Endodermal cell (in vitro differentiated cells): ENCODE measurements around the gene RND3. TPM values are rescaled to one million over a fixed set of nuclear protein-coding genes. Genes with fewer than 3 reads are reported as not detected.

Experiments
- DNase-seq: peaks from one replicate; pipeline ENCODE4 v3.0.0-alpha.2; 2017
- H3K27ac ChIP-seq: 2 replicates; pipeline ENCODE4 v1.5.1; 2013; ENCODE audit warnings: mild to moderate bottlenecking, low read depth, low read length, moderate library complexity
- H3K27me3 ChIP-seq: 2 replicates; pipeline ENCODE4 v1.6.1; 2013; ENCODE audit warnings: mild to moderate bottlenecking, low read length, moderate library complexity; ENCODE audit not compliant: insufficient read depth, control insufficient read depth, poor library complexity, severe bottlenecking
- H3K36me3 ChIP-seq: 2 replicates; pipeline ENCODE4 v1.7.0; 2013; ENCODE audit warnings: mild to moderate bottlenecking, low read length, moderate library complexity; ENCODE audit not compliant: control insufficient read depth, insufficient read depth
- H3K4me1 ChIP-seq: one replicate; pipeline ENCODE4 v1.7.0; 2013; ENCODE audit warnings: low read length; ENCODE audit not compliant: control insufficient read depth, insufficient read depth
- H3K4me3 ChIP-seq: 2 replicates; pipeline ENCODE4 v1.5.1; 2013; ENCODE audit warnings: mild to moderate bottlenecking, low read length, moderate library complexity
- H3K9ac ChIP-seq: 2 replicates; pipeline ENCODE4 v1.6.1; 2013; ENCODE audit warnings: mild to moderate bottlenecking, low read length, moderate library complexity; ENCODE audit not compliant: poor library complexity, severe bottlenecking; ENCODE audit errors: extremely low read depth
- H3K9me3 ChIP-seq: 2 replicates; pipeline ENCODE4 v1.6.1; 2013; ENCODE audit warnings: mild to moderate bottlenecking, low read length, moderate library complexity; ENCODE audit not compliant: control insufficient read depth
- H3K27ac Mint-ChIP-seq: 2 replicates; pipeline ENCODE4 v1.8.0; 2020; ENCODE audit warnings: mixed read lengths
- H3K27me3 Mint-ChIP-seq: 2 replicates; pipeline ENCODE4 v1.8.0; 2021; ENCODE audit warnings: mild to moderate bottlenecking, mixed read lengths; ENCODE audit not compliant: insufficient read depth
- H3K36me3 Mint-ChIP-seq: 2 replicates; pipeline ENCODE4 v1.8.0; 2020; ENCODE audit warnings: low read depth, mixed read lengths
- H3K4me1 Mint-ChIP-seq: 2 replicates; pipeline ENCODE4 v1.8.0; 2020; ENCODE audit warnings: mixed read lengths
- H3K4me3 Mint-ChIP-seq: 2 replicates; pipeline ENCODE4 v1.8.0; 2020; ENCODE audit warnings: mild to moderate bottlenecking, moderate library complexity, mixed read lengths
- H3K9me3 Mint-ChIP-seq: 2 replicates; pipeline ENCODE4 v1.8.0; 2020; ENCODE audit warnings: mild to moderate bottlenecking, mixed read lengths
- CTCF ChIP-seq: fragments of 200-600 bp; sonication (generic); conservative IDR thresholded peaks from 2 replicates; pipeline ENCODE4 v1.5.0; 2021; ENCODE audit warnings: antibody characterized with exemption, mild to moderate bottlenecking
- WGBS, 2 experiments: methylation state at CpG; one replicate each; pipeline versions ENCODE4 v1.1.5 to v1.1.7; 2013; ENCODE audit warnings: missing lambda C conversion rate in 2 of 2, mixed read lengths in 1 of 2; ENCODE audit not compliant: insufficient coverage in 1 of 2, insufficient read length in 1 of 2; 5-methylcytosine and 5-hydroxymethylcytosine counted together
- total RNA-seq, 2 donors: library from RNA; stranded (reverse); fragmentation: NEBNext Ultra II Directional in 1 of 2; extraction: Animal tissue kit (Norgen Biotek cat#: 25700) in 1 of 2; gene quantifications; 2 replicates in 1 of 2; 3 replicates in 1 of 2; pipeline ENCODE4 v1.2.1, GENCODE V29; 2021

RND3 gene
- total RNA-seq, 2 donors from 2014 or later, result 1.3 to 7.8 TPM

- Histone ChIP-seq H3K4me1 (peaks cover 3% of the 10 kb centered on the region), H3K36me3 (no peaks in the 10 kb centered on the region), H3K9ac (no peak overlapping the region), H3K27ac (no peak overlapping the region), H3K9me3 (no peaks in the 10 kb centered on the region), H3K4me3 (no peak overlapping the region), H3K27me3 (peaks cover 36% of the 10 kb centered on the region)
- H3K9me3 Mint-ChIP-seq, result no peaks in the 10 kb centered on the region
- DNase-seq, result no peak
- H3K27me3 Mint-ChIP-seq, result peaks cover 38% of the 10 kb centered on the region
- no peak overlapping the region for H3K4me3 Mint-ChIP-seq
- no peaks in the 10 kb centered on the region for H3K36me3 Mint-ChIP-seq
- WGBS, 2 experiments, result 88 to 89% methylated on average over 2 to 3 of the region's 3 CpGs
- no peak for TF ChIP-seq CTCF
- H3K4me1 Mint-ChIP-seq, result peaks cover 17% of the 10 kb centered on the region
- no peak overlapping the region for H3K27ac Mint-ChIP-seq
Observed at GRCh38 chr2:150484006-150484405, 3.5 kb downstream of the RND3 start.

GRCh38 chr2:150483532-150483931, 3.9 kb downstream of the RND3 start:
- H3K27ac Mint-ChIP-seq, result no peak overlapping the region
- TF ChIP-seq CTCF, result no peak
- no peak overlapping the region for H3K4me3 ChIP-seq
- 100% methylated on average over 1 of the region's 1 CpG; no CpG with 5 or more reads in 1 of the 2 experiments for WGBS, 2 experiments
- H3K9ac ChIP-seq, result no peak overlapping the region
- no peak overlapping the region for H3K27ac ChIP-seq
- H3K4me1 ChIP-seq, result no peaks in the 10 kb centered on the region
- no peak overlapping the region for H3K4me3 Mint-ChIP-seq
- H3K4me1 Mint-ChIP-seq, result peaks cover 13% of the 10 kb centered on the region
- H3K9me3 Mint-ChIP-seq, result no peaks in the 10 kb centered on the region
- H3K27me3 Mint-ChIP-seq, result peaks cover 38% of the 10 kb centered on the region
- no peaks in the 10 kb centered on the region for H3K36me3 Mint-ChIP-seq
- H3K27me3 ChIP-seq, result peaks cover 36% of the 10 kb centered on the region
- no peak for DNase-seq
- no peaks in the 10 kb centered on the region for H3K36me3 ChIP-seq
- no peaks in the 10 kb centered on the region for H3K9me3 ChIP-seq

- peaks cover 15% of the 10 kb centered on the region for H3K4me1 Mint-ChIP-seq
- Histone ChIP-seq H3K4me1 (no peaks in the 10 kb centered on the region), H3K36me3 (no peaks in the 10 kb centered on the region), H3K9ac (no peak overlapping the region), H3K9me3 (no peaks in the 10 kb centered on the region), H3K27ac (no peak overlapping the region), H3K27me3 (peaks cover 36% of the 10 kb centered on the region), H3K4me3 (no peak overlapping the region)
- WGBS, 2 experiments, result 93 to 94% methylated on average over 2 to 4 of the region's 6 CpGs
- no peak for TF ChIP-seq CTCF
- no peak overlapping the region for H3K27ac Mint-ChIP-seq
- H3K4me3 Mint-ChIP-seq, result no peak overlapping the region
- DNase-seq, result no peak
- H3K27me3 Mint-ChIP-seq, result peaks cover 38% of the 10 kb centered on the region
- H3K36me3 Mint-ChIP-seq, result no peaks in the 10 kb centered on the region
- no peaks in the 10 kb centered on the region for H3K9me3 Mint-ChIP-seq
Observed at GRCh38 chr2:150482667-150483400, 4.6 kb downstream of the RND3 start.
